DND-41 (cell line): ENCODE data around the gene TMEM44.

Experiments
- ATAC-seq: fragments of 200-7000 bp; cut with Tn5 transposase; 3 replicates; pipeline ENCODE4 v1.9.1; 2021; ENCODE audit warnings: low read depth; ENCODE audit not compliant: insufficient read depth
- DNase-seq: peaks from one replicate; pipeline ENCODE4 v3.0.0-alpha.2; 2020
- H2AFZ ChIP-seq: 2 replicates; pipeline ENCODE4 v1.6.0; 2012; ENCODE audit warnings: low read depth, low read length
- H3K27ac ChIP-seq: 2 replicates; pipeline ENCODE4 v1.5.1; 2012; ENCODE audit warnings: low read length, inconsistent platforms
- H3K27me3 ChIP-seq: fragments of 200-600 bp; sonication (generic); 2 replicates; pipeline ENCODE4 v1.6.0; 2012; ENCODE audit warnings: low read length, mild to moderate bottlenecking, inconsistent platforms; ENCODE audit not compliant: insufficient read depth, poor library complexity
- H3K36me3 ChIP-seq: 2 replicates; pipeline ENCODE4 v1.5.1; 2012; ENCODE audit warnings: low read length, inconsistent platforms; ENCODE audit not compliant: insufficient read depth
- H3K4me1 ChIP-seq: 2 replicates; pipeline ENCODE4 v1.5.1; 2012; ENCODE audit warnings: mild to moderate bottlenecking, low read length; ENCODE audit not compliant: insufficient read depth
- H3K4me2 ChIP-seq: 2 replicates; pipeline ENCODE4 v1.6.0; 2012; ENCODE audit warnings: mild to moderate bottlenecking, moderate library complexity, low read length, inconsistent platforms; ENCODE audit not compliant: insufficient read depth
- H3K4me3 ChIP-seq, 2 experiments: fragments of 200-600 bp in 1 of 2; shearing (Covaris generic) in 1 of 2; 2 replicates each; pipeline ENCODE4 v1.5.1; 2012 to 2016; ENCODE audit warnings: inconsistent platforms in 2 of 2, low read length in 2 of 2, mild to moderate bottlenecking in 2 of 2, low read depth in 1 of 2, moderate library complexity in 1 of 2
- H3K79me2 ChIP-seq: 2 replicates; pipeline ENCODE4 v1.6.0; 2012; ENCODE audit warnings: low read length, inconsistent platforms; ENCODE audit not compliant: insufficient read depth
- H3K9ac ChIP-seq: 2 replicates; pipeline ENCODE4 v1.6.0; 2012; ENCODE audit warnings: low read depth, mild to moderate bottlenecking, inconsistent platforms, low read length, moderate library complexity
- H3K9me3 ChIP-seq: 2 replicates; pipeline ENCODE4 v1.5.1; 2012; ENCODE audit warnings: low read length, moderate library complexity, mild to moderate bottlenecking, inconsistent platforms; ENCODE audit not compliant: insufficient read depth, severe bottlenecking
- H4K20me1 ChIP-seq: 2 replicates; pipeline ENCODE4 v1.6.0; 2012; ENCODE audit warnings: low read length; ENCODE audit not compliant: insufficient read depth
- EZH2 ChIP-seq: IDR thresholded peaks from 3 replicates; pipeline ENCODE4 v1.6.1; 2012; ENCODE audit warnings: borderline replicate concordance, low read depth, mild to moderate bottlenecking, moderate library complexity, low read length, inconsistent platforms; ENCODE audit not compliant: severe bottlenecking
- TF ChIP-seq, protein P1 (sequence below): IDR thresholded peaks from 2 replicates; pipeline ENCODE4 v1.5.1; 2012; ENCODE audit warnings: borderline replicate concordance, low read length, moderate library complexity, mild to moderate bottlenecking; ENCODE audit not compliant: poor library complexity, severe bottlenecking; ENCODE audit errors: extremely low read depth

TMEM44 gene

DNA sequence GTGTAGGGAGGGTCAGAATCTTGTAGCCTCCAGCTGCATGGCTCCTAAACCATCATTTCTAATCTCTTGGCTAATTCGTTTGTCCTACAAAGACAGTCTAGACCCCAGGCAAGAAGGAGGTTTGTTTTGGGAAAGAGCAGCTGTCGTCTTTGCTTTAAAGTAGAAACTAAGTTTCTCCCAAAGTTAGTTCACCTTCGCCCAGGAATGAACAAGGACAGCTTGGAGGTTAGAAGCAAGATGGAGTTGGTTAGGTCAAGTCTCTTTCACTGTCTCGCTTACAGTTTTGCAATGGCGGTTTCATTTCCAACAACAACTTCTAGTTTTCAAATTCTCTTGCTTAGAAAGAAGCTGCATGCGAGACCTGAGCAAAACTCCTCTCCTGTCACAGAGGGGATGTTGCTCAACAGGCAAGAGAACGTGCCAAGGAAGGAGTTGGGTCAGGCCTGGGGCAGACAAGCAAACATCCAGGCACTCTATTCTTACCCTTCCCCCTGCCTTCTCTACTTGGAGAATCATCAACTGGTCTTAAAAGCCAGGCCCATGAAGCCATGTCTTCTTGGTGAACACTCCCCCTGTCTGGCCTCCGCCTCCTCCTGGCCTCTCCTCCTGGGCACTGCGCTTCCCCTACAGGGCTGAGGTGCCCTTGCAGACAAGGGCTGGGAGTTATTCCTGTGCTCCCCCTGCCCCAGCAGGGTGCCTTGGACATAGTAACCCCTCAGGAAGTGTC, 57.6 kb downstream of the TMEM44 start:
- ATAC-seq = no peak
- DNase-seq = no peak
- Histone ChIP-seq H2AFZ (no peak overlapping the region), H3K36me3 (no peaks in the 10 kb centered on the region), H3K4me2 (no peak overlapping the region), H3K4me1 (no peaks in the 10 kb centered on the region), H3K9me3 (no peaks in the 10 kb centered on the region), H3K79me2 (no peaks in the 10 kb centered on the region), H3K4me3 (no peak overlapping the region), H3K9ac (no peak overlapping the region), H3K27me3 (peaks cover 9% of the 10 kb centered on the region), H3K27ac (no peak overlapping the region), H4K20me1 (no peaks in the 10 kb centered on the region)
- no peak for TF ChIP-seq EZH2
- TF ChIP-seq, protein P1, sequence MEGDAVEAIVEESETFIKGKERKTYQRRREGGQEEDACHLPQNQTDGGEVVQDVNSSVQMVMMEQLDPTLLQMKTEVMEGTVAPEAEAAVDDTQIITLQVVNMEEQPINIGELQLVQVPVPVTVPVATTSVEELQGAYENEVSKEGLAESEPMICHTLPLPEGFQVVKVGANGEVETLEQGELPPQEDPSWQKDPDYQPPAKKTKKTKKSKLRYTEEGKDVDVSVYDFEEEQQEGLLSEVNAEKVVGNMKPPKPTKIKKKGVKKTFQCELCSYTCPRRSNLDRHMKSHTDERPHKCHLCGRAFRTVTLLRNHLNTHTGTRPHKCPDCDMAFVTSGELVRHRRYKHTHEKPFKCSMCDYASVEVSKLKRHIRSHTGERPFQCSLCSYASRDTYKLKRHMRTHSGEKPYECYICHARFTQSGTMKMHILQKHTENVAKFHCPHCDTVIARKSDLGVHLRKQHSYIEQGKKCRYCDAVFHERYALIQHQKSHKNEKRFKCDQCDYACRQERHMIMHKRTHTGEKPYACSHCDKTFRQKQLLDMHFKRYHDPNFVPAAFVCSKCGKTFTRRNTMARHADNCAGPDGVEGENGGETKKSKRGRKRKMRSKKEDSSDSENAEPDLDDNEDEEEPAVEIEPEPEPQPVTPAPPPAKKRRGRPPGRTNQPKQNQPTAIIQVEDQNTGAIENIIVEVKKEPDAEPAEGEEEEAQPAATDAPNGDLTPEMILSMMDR = no peak

DNA sequence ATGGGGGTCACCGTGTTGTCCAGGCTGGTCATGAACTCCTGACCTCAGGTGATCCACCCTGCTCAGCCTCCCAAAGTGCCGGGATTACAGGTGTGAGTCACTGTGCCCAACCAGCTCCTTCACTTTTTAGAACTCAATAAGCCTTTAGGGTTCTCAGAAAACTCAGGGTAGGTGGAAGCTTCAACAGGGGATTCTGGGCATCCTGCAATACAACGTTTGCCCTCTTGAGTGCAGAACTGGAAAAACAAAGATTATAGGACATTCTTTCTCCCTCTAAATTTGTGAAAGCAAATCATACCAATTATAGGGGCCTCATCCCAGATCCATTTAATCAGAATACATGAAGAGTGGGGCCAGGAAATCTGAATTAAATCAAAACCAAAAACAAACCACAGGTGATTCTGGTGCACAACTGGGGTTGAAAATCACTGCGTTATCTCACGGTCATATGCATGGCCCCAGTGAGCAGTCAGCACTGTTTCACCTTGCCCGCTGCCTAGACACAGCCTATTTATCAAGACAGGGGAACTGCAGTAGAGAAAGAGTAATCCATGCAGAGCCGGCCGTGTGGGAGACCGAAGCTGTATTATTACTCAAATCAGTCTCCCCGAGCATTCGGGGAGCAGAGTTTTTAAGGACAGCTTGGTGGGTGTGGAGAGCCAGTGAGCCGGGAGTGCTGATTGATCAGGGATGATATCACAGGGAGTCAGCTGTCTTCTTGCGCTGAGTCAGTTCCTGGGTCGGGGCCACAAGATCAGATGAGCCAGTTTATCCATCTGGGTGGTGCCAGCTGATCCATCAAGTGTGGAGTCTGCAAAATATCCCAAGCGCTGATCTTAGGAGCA, 58.4 kb downstream of the TMEM44 start:
- Histone ChIP-seq H3K9ac (no peak overlapping the region), H3K27ac (no peak overlapping the region), H3K79me2 (no peaks in the 10 kb centered on the region), H3K4me1 (no peaks in the 10 kb centered on the region), H2AFZ (no peak overlapping the region), H3K9me3 (no peaks in the 10 kb centered on the region), H3K4me3 (no peak overlapping the region), H3K4me2 (no peak overlapping the region), H4K20me1 (no peaks in the 10 kb centered on the region), H3K36me3 (no peaks in the 10 kb centered on the region), H3K27me3 (peaks cover 12% of the 10 kb centered on the region)
- ATAC-seq = no peak
- no peak for TF ChIP-seq EZH2
- TF ChIP-seq, protein P1 = peak; percentile 9
- DNase-seq = no peak

DNA sequence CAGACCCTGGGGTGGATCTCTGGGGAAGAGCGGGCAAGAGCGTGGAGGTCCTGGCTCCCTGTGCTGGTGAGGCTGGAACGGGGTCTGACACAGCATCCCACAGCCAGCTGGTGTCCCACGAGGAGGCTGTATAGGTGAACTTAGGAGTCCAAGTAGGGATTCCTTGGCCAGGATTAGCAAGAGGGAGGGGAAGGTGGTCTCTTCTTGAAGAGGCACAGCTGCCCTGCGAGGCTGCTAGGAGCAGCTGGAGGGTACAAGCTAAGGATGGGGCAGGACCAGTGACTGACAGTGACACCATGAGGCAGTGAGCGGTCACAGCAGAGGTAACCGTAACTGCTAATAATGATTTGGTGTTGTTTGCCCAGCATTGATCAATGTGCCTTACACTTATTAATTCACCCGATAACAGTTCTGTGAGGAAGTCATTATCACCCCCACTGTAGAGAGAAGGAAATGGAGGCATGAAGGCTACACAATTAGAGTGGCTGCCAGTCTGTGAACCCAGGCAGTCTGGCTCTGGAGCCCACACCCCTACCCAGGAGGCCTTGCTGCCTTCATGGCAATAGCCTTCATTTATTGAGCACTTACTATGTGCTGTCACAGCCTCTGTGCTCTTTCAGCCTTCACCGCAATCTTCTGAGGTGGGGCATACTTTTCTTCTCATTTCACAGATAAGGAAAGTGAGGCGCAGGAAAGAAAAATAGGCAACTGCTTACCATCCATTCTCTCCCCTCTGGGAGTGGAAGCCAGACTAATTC, 59.4 kb downstream of the TMEM44 start:
- H2AFZ ChIP-seq = no peak overlapping the region
- peak; percentile 21 for DNase-seq
- peak; percentile 81 for ATAC-seq

More for the DNA sequence above, 59.4 kb downstream of the TMEM44 start:
- Histone ChIP-seq H4K20me1 (no peaks in the 10 kb centered on the region), H3K9ac (no peak overlapping the region), H3K79me2 (no peaks in the 10 kb centered on the region), H3K9me3 (no peaks in the 10 kb centered on the region), H3K27ac (no peak overlapping the region), H3K27me3 (peaks cover 12% of the 10 kb centered on the region), H3K4me2 (no peak overlapping the region), H3K36me3 (no peaks in the 10 kb centered on the region), H3K4me1 (no peaks in the 10 kb centered on the region), H3K4me3 (no peak overlapping the region)
- TF ChIP-seq, protein P1 = peak; percentile 63
- TF ChIP-seq EZH2 = no peak
